PC-3 (cell line): ENCODE data around the gene PRXL2B. TPM values are rescaled to one million over a fixed set of nuclear protein-coding genes. Genes with fewer than 3 reads are reported as not detected.

Experiments
- ATAC-seq: fragments of 200-7000 bp; cut with Tn5 transposase; 2 replicates; pipeline ENCODE4 v1.9.1; 2020; ENCODE audit warnings: mild to moderate bottlenecking, moderate library complexity
- BruUV-seq: library from RNA; stranded (reverse); fragments of 400-500 nt; replicated peaks from 2 replicates; lab custom pipeline; 2021; lab: Mats Ljungman, UMichigan
- CTCF ChIA-PET: fragments of 300-600 bp; sonication (Branson Sonifier 250); formaldehyde crosslinking; loops from one replicate; lab custom pipeline; 2022; ENCODE audit warnings: antibody characterized with exemption; lab: Charles Lee
- POLR2A ChIA-PET: fragments of 300-600 bp; sonication (Branson Sonifier 250); formaldehyde crosslinking; loops from one replicate; lab custom pipeline; 2022; ENCODE audit warnings: antibody characterized with exemption; ENCODE audit not compliant: unreplicated experiment; lab: Charles Lee
- DNase-seq: peaks from one replicate; pipeline ENCODE4 v3.0.0-alpha.2; 2015
- H2AFZ ChIP-seq: fragments of 300-600 bp; sonication (generic); 2 replicates; pipeline ENCODE4 v1.6.0; 2016; ENCODE audit warnings: antibody characterized with exemption, low read length
- H3F3A ChIP-seq: fragments of 300-600 bp; sonication (generic); one replicate; pipeline ENCODE4 v1.6.0; 2017; ENCODE audit warnings: antibody characterized with exemption, low read length, control low read depth, mild to moderate bottlenecking; ENCODE audit not compliant: unreplicated experiment
- H3K27ac ChIP-seq: fragments of 300-600 bp; sonication (generic); 2 replicates; pipeline ENCODE4 v1.5.1; 2016; ENCODE audit warnings: mild to moderate bottlenecking, low read length
- H3K27me3 ChIP-seq: fragments of 300-600 bp; sonication (generic); 2 replicates; pipeline ENCODE4 v1.6.1; 2016; ENCODE audit warnings: low read length, mixed read lengths
- H3K36me3 ChIP-seq: fragments of 300-600 bp; sonication (generic); 2 replicates; pipeline ENCODE4 v1.6.1; 2016; ENCODE audit warnings: low read depth, mixed run types, low read length, mixed read lengths
- H3K4me1 ChIP-seq: fragments of 300-600 bp; sonication (generic); 2 replicates; pipeline ENCODE4 v1.5.1; 2016; ENCODE audit warnings: low read length; ENCODE audit not compliant: insufficient read depth
- H3K4me2 ChIP-seq: fragments of 300-600 bp; sonication (generic); 2 replicates; pipeline ENCODE4 v1.6.0; 2016; ENCODE audit warnings: low read length
- H3K4me3 ChIP-seq: fragments of 300-600 bp; sonication (generic); 2 replicates; pipeline ENCODE4 v1.5.1; 2016; ENCODE audit warnings: mild to moderate bottlenecking, low read length, mixed read lengths
- H3K79me2 ChIP-seq: fragments of 300-600 bp; sonication (generic); 2 replicates; pipeline ENCODE4 v1.6.1; 2017; ENCODE audit warnings: low read length, mixed read lengths
- H3K9ac ChIP-seq: fragments of 300-600 bp; sonication (generic); 2 replicates; pipeline ENCODE4 v1.6.0; 2016; ENCODE audit warnings: mild to moderate bottlenecking, low read length
- H3K9me2 ChIP-seq: fragments of 300-600 bp; sonication (generic); replicated peaks from 2 replicates; pipeline ENCODE4 v1.6.1; 2016; ENCODE audit warnings: mixed run types, low read length, mixed read lengths
- H3K9me3 ChIP-seq: fragments of 300-600 bp; sonication (generic); 2 replicates; pipeline ENCODE4 v1.6.1; 2016; ENCODE audit warnings: low read length, mixed read lengths
- H4K20me1 ChIP-seq: fragments of 300-600 bp; sonication (generic); 2 replicates; pipeline ENCODE4 v1.6.1; 2016; ENCODE audit warnings: low read length, mixed read lengths
- EZH2 ChIP-seq: fragments of 300-600 bp; sonication (generic); IDR thresholded peaks from one replicate; pipeline ENCODE4 v1.6.1; 2017; ENCODE audit warnings: antibody characterized with exemption, mild to moderate bottlenecking, low read length; ENCODE audit not compliant: unreplicated experiment
- EZH2phosphoT487 ChIP-seq: fragments of 300-600 bp; sonication (generic); IDR thresholded peaks from 2 replicates; pipeline ENCODE4 v1.6.1; 2018; ENCODE audit warnings: mild to moderate bottlenecking, antibody characterized with exemption, low read length, borderline replicate concordance
- intact Hi-C: fragments of 100-400 bp; cut with micrococcal nuclease; formaldehyde crosslinking; loops from 2 replicates; pipeline ENCODE4 v1.9.0; 2023
- total RNA-seq: library from RNA; depleted of rRNA; stranded (reverse); fragments of >200 nt; gene quantifications from 2 replicates; pipeline ENCODE4 v1.2.3, GENCODE V29; 2014
- TF ChIP-seq, protein P1 (sequence below): fragments of 300-600 bp; sonication (generic); conservative IDR thresholded peaks from 2 replicates; pipeline ENCODE4 v1.5.1; 2017; ENCODE audit warnings: antibody characterized with exemption, low read depth, mild to moderate bottlenecking, low read length

The PRXL2B gene
- total RNA-seq, 1 experiment from 2014 or later, result 75.0 TPM

DNA sequence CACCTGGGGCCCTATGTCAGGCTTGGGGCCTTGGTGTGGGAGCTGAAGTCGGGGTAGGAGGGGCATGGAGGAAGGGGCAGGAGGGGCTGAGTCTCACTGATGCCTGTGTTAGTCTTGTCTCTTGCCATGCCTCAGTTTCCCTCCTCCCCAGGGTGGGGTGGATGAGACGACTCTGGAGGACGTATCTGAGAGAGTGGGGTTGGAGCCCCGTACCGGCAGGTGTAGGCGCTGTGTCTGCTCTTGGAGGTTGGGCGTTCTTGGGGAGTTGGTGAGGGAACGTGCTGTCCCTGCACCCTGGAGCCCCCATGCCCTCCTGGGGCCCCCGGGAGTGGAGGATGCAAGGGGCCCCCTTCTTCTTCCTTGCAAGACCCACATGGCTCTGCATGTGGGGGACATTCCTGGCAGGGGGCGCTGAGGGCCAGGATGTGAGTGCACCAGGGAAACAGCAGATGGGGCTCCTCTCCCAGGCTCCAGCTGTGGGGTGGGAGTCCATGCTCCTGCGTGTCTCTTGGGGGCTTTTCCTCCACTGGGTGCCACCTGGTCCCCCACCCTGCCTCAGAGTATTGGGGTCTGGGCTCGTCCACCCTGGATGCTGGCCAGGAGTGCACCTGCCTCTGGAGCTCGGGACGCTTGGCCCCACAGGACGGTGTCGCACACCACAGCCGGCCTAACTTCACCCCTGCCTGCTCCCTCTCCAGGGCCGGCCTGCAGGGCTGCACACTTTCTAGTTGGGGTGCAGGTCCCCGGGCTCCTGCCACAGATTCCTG lies 31.8 kb upstream of the PRXL2B start:
- no TSS peak for BruUV-seq
- Histone ChIP-seq H3K4me2 (no peak overlapping the region), H3K36me3 (no peaks in the 10 kb centered on the region), H3F3A (no peaks in the 10 kb centered on the region), H4K20me1 (no peaks in the 10 kb centered on the region), H3K79me2 (no peaks in the 10 kb centered on the region), H3K27ac (no peak overlapping the region), H3K27me3 (no peaks in the 10 kb centered on the region), H3K4me3 (no peak overlapping the region), H3K9ac (no peak overlapping the region), H2AFZ (no peak overlapping the region), H3K4me1 (peaks cover 15% of the 10 kb centered on the region), H3K9me2 (no peaks in the 10 kb centered on the region), H3K9me3 (no peaks in the 10 kb centered on the region)
- TF ChIP-seq, protein P1, sequence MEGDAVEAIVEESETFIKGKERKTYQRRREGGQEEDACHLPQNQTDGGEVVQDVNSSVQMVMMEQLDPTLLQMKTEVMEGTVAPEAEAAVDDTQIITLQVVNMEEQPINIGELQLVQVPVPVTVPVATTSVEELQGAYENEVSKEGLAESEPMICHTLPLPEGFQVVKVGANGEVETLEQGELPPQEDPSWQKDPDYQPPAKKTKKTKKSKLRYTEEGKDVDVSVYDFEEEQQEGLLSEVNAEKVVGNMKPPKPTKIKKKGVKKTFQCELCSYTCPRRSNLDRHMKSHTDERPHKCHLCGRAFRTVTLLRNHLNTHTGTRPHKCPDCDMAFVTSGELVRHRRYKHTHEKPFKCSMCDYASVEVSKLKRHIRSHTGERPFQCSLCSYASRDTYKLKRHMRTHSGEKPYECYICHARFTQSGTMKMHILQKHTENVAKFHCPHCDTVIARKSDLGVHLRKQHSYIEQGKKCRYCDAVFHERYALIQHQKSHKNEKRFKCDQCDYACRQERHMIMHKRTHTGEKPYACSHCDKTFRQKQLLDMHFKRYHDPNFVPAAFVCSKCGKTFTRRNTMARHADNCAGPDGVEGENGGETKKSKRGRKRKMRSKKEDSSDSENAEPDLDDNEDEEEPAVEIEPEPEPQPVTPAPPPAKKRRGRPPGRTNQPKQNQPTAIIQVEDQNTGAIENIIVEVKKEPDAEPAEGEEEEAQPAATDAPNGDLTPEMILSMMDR, result peak; percentile 74
- TF ChIP-seq EZH2phosphoT487 (no peak), EZH2 (no peak)
- ATAC-seq, result no peak
- ChIA-PET CTCF (no interaction called here), POLR2A (no interaction called here)
- intact Hi-C loops, result no loop called here
- peak; percentile 34 for DNase-seq

DNA sequence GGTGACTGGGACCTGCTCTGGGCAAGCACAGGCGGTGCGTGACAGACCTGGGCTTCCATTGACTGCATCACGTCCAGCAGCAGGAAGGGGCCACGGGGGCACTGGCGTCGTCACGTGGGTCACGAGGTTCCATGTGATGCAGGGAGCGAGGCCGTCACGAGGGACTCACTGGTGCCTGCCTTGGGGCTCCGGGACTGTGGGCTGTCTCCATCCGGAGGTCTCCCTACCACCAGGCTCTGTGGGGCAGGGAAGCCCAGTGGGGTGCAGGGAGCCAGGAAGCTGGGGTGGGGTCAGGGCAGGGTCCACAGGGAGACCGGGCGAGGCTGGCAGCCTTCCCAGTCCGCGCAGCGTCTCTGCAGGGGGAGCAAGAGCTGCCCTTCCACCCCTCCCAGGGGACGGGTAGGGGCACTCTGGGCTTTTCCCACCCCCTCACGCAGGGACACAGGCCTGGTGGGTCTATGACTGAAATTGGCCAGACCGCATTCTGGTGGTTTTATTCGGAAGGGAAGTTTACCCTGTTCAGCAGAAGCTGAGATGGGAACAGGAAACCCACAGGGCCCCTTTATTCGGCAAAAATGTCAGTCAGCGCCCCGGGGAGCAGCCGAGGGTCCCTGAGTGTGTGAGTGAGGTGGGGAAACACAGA lies 30.8 kb upstream of the PRXL2B start:
- intact Hi-C loops, result no loop called here
- ATAC-seq, result peak; percentile 9
- H3K4me3 ChIP-seq, result peak overlapping the region; percentile 83
- H3K9me2 ChIP-seq, result no peaks in the 10 kb centered on the region
- TF ChIP-seq EZH2phosphoT487, result no peak
- TF ChIP-seq, protein P1, result no peak
- TF ChIP-seq EZH2, result no peak
- CTCF ChIA-PET, result interaction anchor here (0.6 to 1.1 kb wide), 2 partner anchors 96 to 361 kb away, joined by 3 to 5 read pairs; partner anchors contain the start of gene FAAP20
- H3K36me3 ChIP-seq, result no peaks in the 10 kb centered on the region
- POLR2A ChIA-PET, result interaction anchor here (0.5 to 0.6 kb wide), 2 partner anchors 30 kb away, joined by 11 to 28 read pairs; partner anchors contain the start of gene PANK4
- H3K9ac ChIP-seq, result peak overlapping the region; percentile 63
- H3K27ac ChIP-seq, result no peak overlapping the region
- no peaks in the 10 kb centered on the region for H3K27me3 ChIP-seq
- H3K4me2 ChIP-seq, result peak overlapping the region; percentile 97
- H3F3A ChIP-seq, result no peaks in the 10 kb centered on the region
- H3K9me3 ChIP-seq, result no peaks in the 10 kb centered on the region
- H2AFZ ChIP-seq, result peak overlapping the region; percentile 84
- H3K79me2 ChIP-seq, result no peaks in the 10 kb centered on the region
- no peaks in the 10 kb centered on the region for H4K20me1 ChIP-seq
- H3K4me1 ChIP-seq, result peaks cover 15% of the 10 kb centered on the region
- peak; percentile 23 for DNase-seq
- no TSS peak for BruUV-seq
